ENCODE results near the gene SLC27A6. TPM values are rescaled to one million over a fixed set of nuclear protein-coding genes. Genes with fewer than 3 reads are reported as not detected.

Gene SLC27A6
- total and polyA plus RNA-seq, 4 experiments from 2014 or later = not detected

GRCh38 chr5:129078660-129079059, 113.4 kb downstream of the SLC27A6 start:
- H3K36me3 Mint-ChIP-seq = no peaks in the 10 kb centered on the region
- Histone ChIP-seq H3K4me3 (ENCODE audit: low read length in 2 of 2) (no peak overlapping the region), H3K27me3 (ENCODE audit: insufficient read depth, low read length) (no peaks in the 10 kb centered on the region), H3K27ac (ENCODE audit: low read depth, low read length) (no peak overlapping the region), H3K9me3 (ENCODE audit: control insufficient read depth in 1 of 2, low read length in 2 of 2) (no peaks in the 10 kb centered on the region), H3K4me1 (ENCODE audit: insufficient read depth, low read length) (no peaks in the 10 kb centered on the region), H3K36me3 (ENCODE audit: insufficient read depth, low read length) (no peaks in the 10 kb centered on the region)
- H3K4me1 Mint-ChIP-seq = no peaks in the 10 kb centered on the region
- H3K27me3 Mint-ChIP-seq = peaks cover 7 to 15% of the 10 kb centered on the region in 2 donors
- H3K9me3 Mint-ChIP-seq = peaks cover 0 to 2% (median 0%) of the 10 kb centered on the region in 8 donors
- POLR2A ChIA-PET (ENCODE audit: partially characterized antibody) = no interaction called here
- H3K4me3 Mint-ChIP-seq = no peak overlapping the region
- DNase-seq = no peak
- H3K27ac Mint-ChIP-seq = no peak overlapping the region
- CTCF ChIA-PET (ENCODE audit: partially characterized antibody) = no interaction called here
- intact Hi-C loops (cut with micrococcal nuclease) = no loop called here

GRCh38 chr5:129079496-129079895, 114.2 kb downstream of the SLC27A6 start:
- H3K27me3 ChIP-seq (ENCODE audit: insufficient read depth, low read length) = no peaks in the 10 kb centered on the region
- no peaks in the 10 kb centered on the region for H3K4me1 ChIP-seq (ENCODE audit: insufficient read depth, low read length)
- no peaks in the 10 kb centered on the region for H3K9me3 ChIP-seq (ENCODE audit: control insufficient read depth in 1 of 2, low read length in 2 of 2)
- H3K27ac ChIP-seq (ENCODE audit: low read depth, low read length) = no peak overlapping the region
- intact Hi-C loops (cut with micrococcal nuclease) = no loop called here
- ChIA-PET CTCF (ENCODE audit: partially characterized antibody) (no interaction called here), POLR2A (ENCODE audit: partially characterized antibody) (no interaction called here)
- Mint-ChIP-seq H3K4me1 (no peaks in the 10 kb centered on the region), H3K27ac (no peak overlapping the region), H3K27me3 (peaks cover 7 to 10% of the 10 kb centered on the region in 2 donors), H3K4me3 (no peak overlapping the region), H3K36me3 (no peaks in the 10 kb centered on the region), H3K9me3 (peaks cover 0 to 2% (median 0%) of the 10 kb centered on the region in 8 donors)
- H3K4me3 ChIP-seq (ENCODE audit: low read length in 2 of 2) = no peak overlapping the region
- H3K36me3 ChIP-seq (ENCODE audit: insufficient read depth, low read length) = no peaks in the 10 kb centered on the region
- no peak for DNase-seq

DNA sequence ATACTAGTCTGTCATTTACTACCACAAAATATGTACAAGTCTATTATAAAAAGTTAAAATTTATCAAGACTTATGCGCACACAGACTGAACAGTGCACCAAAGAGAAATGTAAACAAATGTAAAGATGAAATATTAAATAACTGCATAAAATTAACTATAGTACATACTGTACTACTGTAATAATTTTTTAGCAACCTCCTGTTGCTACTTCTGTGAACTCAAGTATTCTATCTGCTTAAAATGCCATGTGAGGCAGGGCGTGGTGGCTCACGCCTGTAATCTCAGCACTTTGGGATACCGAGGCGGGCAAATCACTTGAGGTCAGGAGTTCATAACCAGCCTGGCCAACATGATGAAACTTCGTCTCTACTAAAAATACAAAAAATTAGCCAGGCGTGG, 115.5 kb downstream of the SLC27A6 start:
- Histone ChIP-seq H3K4me1 (ENCODE audit: insufficient read depth, low read length) (no peaks in the 10 kb centered on the region), H3K27me3 (ENCODE audit: insufficient read depth, low read length) (no peaks in the 10 kb centered on the region), H3K9me3 (ENCODE audit: control insufficient read depth in 1 of 2, low read length in 2 of 2) (no peaks in the 10 kb centered on the region), H3K4me3 (ENCODE audit: low read length in 2 of 2) (no peak overlapping the region), H3K27ac (ENCODE audit: low read depth, low read length) (no peak overlapping the region), H3K36me3 (ENCODE audit: insufficient read depth, low read length) (no peaks in the 10 kb centered on the region)
- DNase-seq = no peak
- no peaks in the 10 kb centered on the region for H3K36me3 Mint-ChIP-seq
- POLR2A ChIA-PET (ENCODE audit: partially characterized antibody) = no interaction called here
- H3K27ac Mint-ChIP-seq = no peak overlapping the region
- H3K9me3 Mint-ChIP-seq = peaks cover 0 to 2% (median 0%) of the 10 kb centered on the region in 8 donors
- CTCF ChIA-PET (ENCODE audit: partially characterized antibody) = no interaction called here
- intact Hi-C loops (cut with micrococcal nuclease) = no loop called here
- H3K27me3 Mint-ChIP-seq = peaks cover 7 to 11% of the 10 kb centered on the region in 2 donors
- H3K4me1 Mint-ChIP-seq = no peaks in the 10 kb centered on the region
- no peak overlapping the region for H3K4me3 Mint-ChIP-seq

DNA sequence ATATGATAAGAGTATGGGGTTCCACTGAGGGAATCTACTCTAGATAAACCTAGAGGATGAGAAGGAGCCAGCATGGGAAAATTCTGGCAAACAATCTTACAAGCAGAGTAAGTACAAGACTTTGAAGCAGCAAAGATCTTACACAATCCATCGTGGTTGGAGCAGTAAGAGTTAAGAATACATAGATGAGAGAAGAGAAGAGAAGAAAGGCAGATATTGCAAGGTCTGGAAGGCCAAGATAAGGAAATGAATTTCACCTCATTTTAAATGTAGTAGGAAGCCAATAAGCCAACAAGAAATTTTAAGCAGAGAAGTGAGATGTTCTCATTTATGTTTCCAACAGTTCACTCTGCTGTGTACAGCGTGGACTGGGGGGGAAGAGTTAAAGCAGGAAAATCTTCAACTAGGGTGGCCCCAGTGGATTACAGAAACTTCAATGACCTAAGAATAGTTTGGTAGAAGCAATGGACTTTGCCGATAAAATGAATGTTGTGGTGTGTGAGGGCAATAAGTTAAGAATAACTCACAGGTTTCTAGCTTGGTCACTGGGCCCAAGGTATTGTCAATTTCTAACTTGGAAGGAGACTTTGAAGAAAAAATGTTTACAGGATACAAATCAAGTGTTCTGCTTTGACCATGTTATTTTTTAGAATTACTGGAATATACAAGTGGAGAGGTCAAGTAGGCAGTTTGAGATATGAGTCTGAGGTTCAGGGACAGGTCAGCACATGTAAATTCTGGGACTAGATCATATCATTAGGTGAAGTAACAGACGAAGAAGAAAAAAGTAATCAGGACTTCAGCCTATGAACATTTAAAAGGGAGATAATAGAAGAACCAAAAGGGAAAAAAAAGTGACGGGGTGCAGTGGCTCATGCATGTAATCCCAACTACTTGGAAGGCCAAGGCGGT, 117.2 kb downstream of the SLC27A6 start:
- intact Hi-C loops (cut with micrococcal nuclease) = no loop called here
- Histone ChIP-seq H3K27ac (ENCODE audit: low read depth, low read length) (no peak overlapping the region), H3K4me3 (ENCODE audit: low read length in 2 of 2) (no peak overlapping the region), H3K27me3 (ENCODE audit: insufficient read depth, low read length) (no peaks in the 10 kb centered on the region), H3K4me1 (ENCODE audit: insufficient read depth, low read length) (no peaks in the 10 kb centered on the region), H3K36me3 (ENCODE audit: insufficient read depth, low read length) (no peaks in the 10 kb centered on the region), H3K9me3 (ENCODE audit: control insufficient read depth in 1 of 2, low read length in 2 of 2) (no peaks in the 10 kb centered on the region)
- Mint-ChIP-seq H3K36me3 (no peaks in the 10 kb centered on the region), H3K4me3 (no peak overlapping the region), H3K4me1 (no peaks in the 10 kb centered on the region), H3K27ac (no peak overlapping the region), H3K9me3 (peaks cover 0 to 2% (median 0%) of the 10 kb centered on the region in 8 donors), H3K27me3 (peaks cover 9 to 11% of the 10 kb centered on the region in 2 donors)
- ChIA-PET CTCF (ENCODE audit: partially characterized antibody) (no interaction called here), POLR2A (ENCODE audit: partially characterized antibody) (no interaction called here)
- no peak for DNase-seq

Other genes starting within 250 kb of the SLC27A6 start
- 10 to 100 TPM; 13.7 to 16.6 TPM for gene ISOC1, start 129.3 kb downstream of the SLC27A6 start, total RNA-seq
- gene ISOC1, start 129.3 kb downstream of the SLC27A6 start, polyA plus RNA-seq = 10 to 100 TPM; 28.0 to 36.1 TPM